Ovary (tissue), 9 donors: ENCODE results near the gene PDE6H. TPM values are rescaled to one million over a fixed set of nuclear protein-coding genes. Genes with fewer than 3 reads are reported as not detected.

Experiments used
- DNase-seq, 5 donors: peaks; one replicate each; pipeline ENCODE4 v3.0.0-alpha.2; 2019 to 2020
- H3K27ac ChIP-seq, 2 donors: fragments of 200-600 bp; one replicate each; pipeline versions ENCODE4 v1.5.1 to v1.8.0; 2019 to 2022
- H3K27me3 ChIP-seq: fragments of 200-600 bp; one replicate; pipeline ENCODE4 v1.8.0; 2022
- H3K36me3 ChIP-seq: fragments of 200-600 bp; sonication (generic); one replicate; pipeline ENCODE4 v1.5.1; 2019
- H3K4me1 ChIP-seq: one replicate; pipeline ENCODE4 v1.8.1; 2013; ENCODE audit warnings: mild to moderate bottlenecking, moderate library complexity; ENCODE audit not compliant: insufficient read depth
- H3K4me3 ChIP-seq: fragments of 200-600 bp; sonication (generic); one replicate; pipeline ENCODE4 v1.5.1; 2017
- H3K9me3 ChIP-seq, 2 donors: fragments of 200-600 bp in 1 of 2; sonication (generic) in 1 of 2; one replicate each; pipeline versions ENCODE4 v1.5.1 to v1.8.1; 2013 to 2019; ENCODE audit warnings: mild to moderate bottlenecking in 1 of 2, moderate library complexity in 1 of 2
- EP300 ChIP-seq: sonication (generic); formaldehyde crosslinking; IDR thresholded peaks from one replicate; pipeline ENCODE4 v1.6.1; 2017; ENCODE audit warnings: antibody characterized with exemption
- POLR2A ChIP-seq: fragments of 450-650 bp; IDR thresholded peaks from one replicate; pipeline ENCODE4 v1.6.1; 2017; ENCODE audit warnings: antibody characterized with exemption, mild to moderate bottlenecking, moderate library complexity
- WGBS, 3 donors: extraction: QIAGEN DNeasy Blood & Tissue Kit in 1 of 3; methylation state at CpG; one replicate each; pipeline versions ENCODE4 v1.1.5 to v1.1.7; 2013 to 2017; 5-methylcytosine and 5-hydroxymethylcytosine counted together
- intact Hi-C, 4 donors: fragments of 100-400 bp; cut with DNase I; formaldehyde crosslinking; loops; one replicate each; pipeline versions ENCODE4 v1.11.0 to v1.15.1; 2022 to 2023
- polyA plus RNA-seq, 2 donors: library from polyadenylated mRNA; stranded (reverse); fragments of 200-250 nt in 1 of 2; fragments of 350-450 nt in 1 of 2; fragmentation: Illumina TruSeq in 1 of 2; extraction: RNeasy Lipid Tissue Mini Kit (QIAGEN cat#74804) in 1 of 2; gene quantifications; one replicate each; pipeline ENCODE4 v1.2.3, GENCODE V29; 2013 to 2014
- total RNA-seq, 7 donors: library from RNA; depleted of rRNA in 2 of 7; stranded (reverse); fragments of >200 nt in 2 of 7; fragmentation: NEBNext Ultra II Directional in 3 of 7; extraction: Animal tissue kit (Norgen Biotek cat#: 25700) in 3 of 7; gene quantifications; one replicate each; pipeline versions ENCODE4 v1.1.0 to v1.2.4, GENCODE V29; 2016 to 2023
- TF ChIP-seq, protein P1 (sequence below), 3 donors: fragments of 450-650 bp in 2 of 3; fragments of 200-600 bp in 1 of 3; IDR thresholded peaks; one replicate each; pipeline versions ENCODE4 v1.5.1 to v1.8.0; 2016 to 2022; ENCODE audit warnings: antibody characterized with exemption in 3 of 3, mild to moderate bottlenecking in 1 of 3
- donor health status: DM: no; HTN: no; CAD: no; lungs with moderate emphysema.
- donor health status: DM: no; HTN: no; CAD: no.
- donor health status: Bipolar disorder and iron deficiency.
- donor health status: DM: yes; HTN: yes; CAD: no.
- donor health status: DM: no; HTN: no; CAD: no.
- donor health status: DM: yes; HTN: yes; CAD: no.

PDE6H gene
- total and polyA plus RNA-seq, 9 donors, result not detected

DNA sequence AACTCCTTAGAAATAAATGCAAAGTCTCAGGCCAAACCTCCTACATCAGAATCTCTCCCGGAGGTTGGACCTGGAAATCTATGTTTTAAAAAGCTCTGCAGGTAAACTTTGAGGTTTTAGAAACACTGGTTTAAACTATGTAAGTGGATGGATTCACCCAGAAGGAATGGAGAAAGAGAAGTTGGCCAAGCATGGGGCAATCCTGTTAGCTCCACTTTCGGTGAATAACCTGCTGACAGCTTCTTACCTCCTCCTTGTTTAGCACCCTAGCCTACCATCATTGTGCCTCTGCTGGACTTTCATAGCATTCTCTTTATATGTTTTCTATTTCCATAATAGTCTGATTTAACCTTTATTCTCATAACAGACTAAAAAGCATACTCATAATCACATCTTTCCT, 8.4 kb upstream of the PDE6H start:
- no peak for DNase-seq
- no peak overlapping the region for H3K27ac ChIP-seq
- TF ChIP-seq POLR2A (no peak), EP300 (no peak)
- TF ChIP-seq, protein P1, sequence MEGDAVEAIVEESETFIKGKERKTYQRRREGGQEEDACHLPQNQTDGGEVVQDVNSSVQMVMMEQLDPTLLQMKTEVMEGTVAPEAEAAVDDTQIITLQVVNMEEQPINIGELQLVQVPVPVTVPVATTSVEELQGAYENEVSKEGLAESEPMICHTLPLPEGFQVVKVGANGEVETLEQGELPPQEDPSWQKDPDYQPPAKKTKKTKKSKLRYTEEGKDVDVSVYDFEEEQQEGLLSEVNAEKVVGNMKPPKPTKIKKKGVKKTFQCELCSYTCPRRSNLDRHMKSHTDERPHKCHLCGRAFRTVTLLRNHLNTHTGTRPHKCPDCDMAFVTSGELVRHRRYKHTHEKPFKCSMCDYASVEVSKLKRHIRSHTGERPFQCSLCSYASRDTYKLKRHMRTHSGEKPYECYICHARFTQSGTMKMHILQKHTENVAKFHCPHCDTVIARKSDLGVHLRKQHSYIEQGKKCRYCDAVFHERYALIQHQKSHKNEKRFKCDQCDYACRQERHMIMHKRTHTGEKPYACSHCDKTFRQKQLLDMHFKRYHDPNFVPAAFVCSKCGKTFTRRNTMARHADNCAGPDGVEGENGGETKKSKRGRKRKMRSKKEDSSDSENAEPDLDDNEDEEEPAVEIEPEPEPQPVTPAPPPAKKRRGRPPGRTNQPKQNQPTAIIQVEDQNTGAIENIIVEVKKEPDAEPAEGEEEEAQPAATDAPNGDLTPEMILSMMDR (IDR thresholded peaks at IDR 0.05), result no peak
- no peaks in the 10 kb centered on the region for H3K9me3 ChIP-seq
- intact Hi-C loops, result no loop called here
- H3K36me3 ChIP-seq, result no peaks in the 10 kb centered on the region
- 49 to 84% (median 74%) methylated on average over 2 of the region's 2 CpGs for WGBS, 3 donors
- H3K4me1 ChIP-seq, result peaks cover 2% of the 10 kb centered on the region
- no peak overlapping the region for H3K4me3 ChIP-seq
- H3K27me3 ChIP-seq, result no peaks in the 10 kb centered on the region

DNA sequence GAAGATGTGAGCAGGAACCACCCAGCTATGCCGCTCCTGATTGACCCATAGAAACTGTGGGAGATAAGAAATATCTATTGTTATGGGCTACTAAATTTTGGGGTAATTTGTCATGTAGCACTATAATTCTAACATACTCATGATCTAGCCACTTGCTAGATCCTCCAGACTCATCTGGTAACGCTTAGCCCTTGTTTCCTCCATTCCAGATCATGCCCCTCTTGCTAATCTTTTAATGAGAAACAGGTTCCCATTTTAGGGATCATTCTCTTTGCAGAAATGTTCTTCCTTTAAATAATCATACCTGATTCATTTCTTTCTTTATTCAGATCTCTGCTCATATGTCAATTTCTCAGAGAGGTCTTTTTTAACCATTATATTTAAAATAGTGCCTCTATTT, 7.6 kb upstream of the PDE6H start:
- no peaks in the 10 kb centered on the region for H3K9me3 ChIP-seq
- 92 to 97% (median 96%) methylated on average over 2 of the region's 2 CpGs for WGBS, 3 donors
- H3K27ac ChIP-seq, result no peak overlapping the region
- no peak overlapping the region for H3K4me3 ChIP-seq
- H3K4me1 ChIP-seq, result peaks cover 2% of the 10 kb centered on the region
- H3K27me3 ChIP-seq, result no peaks in the 10 kb centered on the region
- no peak for DNase-seq
- H3K36me3 ChIP-seq, result no peaks in the 10 kb centered on the region
- no peak for TF ChIP-seq POLR2A
- intact Hi-C loops, result no loop called here

DNA sequence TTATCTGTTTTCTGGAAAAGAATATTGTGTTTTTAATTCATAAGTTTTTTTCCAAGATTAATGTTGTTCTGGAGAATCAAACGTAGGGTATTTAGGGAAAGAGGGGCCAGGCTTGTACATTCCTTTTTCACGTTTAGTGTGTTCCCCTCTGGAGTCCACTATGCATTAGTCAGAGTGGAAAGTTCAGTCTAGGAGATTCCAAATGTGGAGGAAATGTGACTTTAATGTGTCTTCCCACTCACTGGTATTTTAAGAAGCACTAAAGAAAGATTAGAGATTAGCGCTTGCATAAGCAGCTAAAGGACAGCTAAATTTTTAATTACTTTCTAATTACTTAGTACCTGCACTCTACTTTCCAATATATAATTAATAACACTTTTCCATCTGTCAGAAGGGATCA, 4.4 kb upstream of the PDE6H start:
- 36 to 48% (median 36%) methylated on average over 3 of the region's 3 CpGs for WGBS, 3 donors
- DNase-seq, result no peak
- intact Hi-C loops, result no loop called here
- TF ChIP-seq, protein P1 (IDR thresholded peaks at IDR 0.05), result no peak
- TF ChIP-seq POLR2A, result no peak
- TF ChIP-seq EP300, result no peak
- Histone ChIP-seq H3K27me3 (no peaks in the 10 kb centered on the region), H3K4me1 (no peaks in the 10 kb centered on the region), H3K27ac (no peak overlapping the region), H3K4me3 (no peak overlapping the region), H3K36me3 (no peaks in the 10 kb centered on the region), H3K9me3 (no peaks in the 10 kb centered on the region)

DNA sequence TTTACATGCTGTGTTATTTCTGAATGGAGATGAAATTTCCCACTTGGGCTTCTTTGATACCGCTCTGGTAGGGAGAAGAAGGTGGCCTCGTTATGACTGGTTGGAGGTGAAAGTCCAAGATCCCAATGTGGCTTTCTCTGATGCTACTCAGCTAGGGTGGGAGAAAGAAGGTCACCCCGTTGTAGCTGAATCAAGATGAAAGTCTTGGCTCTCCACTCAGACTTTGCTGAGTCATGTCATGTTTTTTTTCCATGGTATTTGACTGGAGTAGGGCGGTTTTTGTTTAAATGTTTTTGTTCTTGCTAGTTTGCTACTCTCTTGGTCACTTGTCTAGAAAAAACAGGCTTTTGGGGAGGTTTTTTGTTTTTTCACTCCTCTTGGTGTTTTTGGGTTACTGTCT, 2.4 kb upstream of the PDE6H start:
- Histone ChIP-seq H3K27ac (no peak overlapping the region), H3K4me1 (no peaks in the 10 kb centered on the region), H3K9me3 (no peaks in the 10 kb centered on the region), H3K4me3 (no peak overlapping the region), H3K36me3 (no peaks in the 10 kb centered on the region), H3K27me3 (no peaks in the 10 kb centered on the region)
- TF ChIP-seq POLR2A, result no peak
- no peak for TF ChIP-seq EP300
- TF ChIP-seq, protein P1 (IDR thresholded peaks at IDR 0.05), result no peak
- 53 to 64% (median 59%) methylated on average over 4 of the region's 4 CpGs for WGBS, 3 donors
- intact Hi-C loops, result no loop called here
- no peak for DNase-seq

- TF ChIP-seq EP300 (no peak), POLR2A (no peak)
- TF ChIP-seq, protein P1 (IDR thresholded peaks at IDR 0.05), result no peak
- WGBS, 3 donors, result 91 to 97% (median 94%) methylated on average over 3 of the region's 3 CpGs
- DNase-seq, result no peak
These were observed 1.8 kb downstream of the PDE6H start for GRCh38 chr12:14974633-14975032.

More at GRCh38 chr12:14974633-14975032, 1.8 kb downstream of the PDE6H start:
- Histone ChIP-seq H3K27ac (no peak overlapping the region), H3K36me3 (no peaks in the 10 kb centered on the region), H3K9me3 (no peaks in the 10 kb centered on the region), H3K4me1 (no peaks in the 10 kb centered on the region), H3K4me3 (no peak overlapping the region), H3K27me3 (no peaks in the 10 kb centered on the region)
- intact Hi-C loops, result no loop called here
